GM10248 (cell line): ENCODE measurements around the gene PXYLP1.

Experiments used
- CTCF ChIA-PET: fragments of 300-600 bp; sonication (Branson Sonifier 250); formaldehyde crosslinking; extraction: SDS; loops from one replicate; lab custom pipeline; 2021; ENCODE audit warnings: antibody characterized with exemption; lab: Yijun Ruan, JAX
- POLR2A ChIA-PET: fragments of 350-650 bp; sonication (Branson Sonifier 250); formaldehyde crosslinking; extraction: SDS; loops from one replicate; lab custom pipeline; 2020; ENCODE audit warnings: antibody characterized with exemption; lab: Yijun Ruan, JAX
- DNase-seq: peaks from one replicate; pipeline ENCODE4 v3.0.0; 2012; ENCODE audit errors: extremely low spot score
- TF ChIP-seq, protein P1 (sequence below): IDR thresholded peaks from 2 replicates; pipeline ENCODE4 v1.5.1; 2012; ENCODE audit warnings: mild to moderate bottlenecking, low read depth; ENCODE audit errors: extremely low read depth, missing control alignments, control extremely low read depth

Gene PXYLP1

DNA sequence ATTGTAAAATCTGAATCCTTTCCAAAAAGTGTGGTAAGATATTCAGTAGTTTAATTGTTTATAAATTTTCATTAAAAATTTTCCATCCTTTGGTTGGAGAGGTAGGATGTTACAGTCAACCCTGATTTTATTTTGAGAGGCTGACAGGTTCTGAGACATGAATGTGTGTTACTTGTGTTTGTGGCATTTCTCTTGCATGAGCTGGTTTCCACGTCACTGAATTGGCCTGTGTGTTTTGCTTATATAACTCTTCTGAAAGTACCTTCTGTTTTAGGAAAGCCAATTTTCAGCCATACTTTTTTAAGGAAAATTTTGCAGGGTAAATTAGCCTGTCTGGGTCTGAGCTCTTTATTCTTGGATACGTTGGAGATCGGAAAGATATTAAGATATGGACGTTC lies 30.7 kb downstream of the PXYLP1 start:
- TF ChIP-seq, protein P1, sequence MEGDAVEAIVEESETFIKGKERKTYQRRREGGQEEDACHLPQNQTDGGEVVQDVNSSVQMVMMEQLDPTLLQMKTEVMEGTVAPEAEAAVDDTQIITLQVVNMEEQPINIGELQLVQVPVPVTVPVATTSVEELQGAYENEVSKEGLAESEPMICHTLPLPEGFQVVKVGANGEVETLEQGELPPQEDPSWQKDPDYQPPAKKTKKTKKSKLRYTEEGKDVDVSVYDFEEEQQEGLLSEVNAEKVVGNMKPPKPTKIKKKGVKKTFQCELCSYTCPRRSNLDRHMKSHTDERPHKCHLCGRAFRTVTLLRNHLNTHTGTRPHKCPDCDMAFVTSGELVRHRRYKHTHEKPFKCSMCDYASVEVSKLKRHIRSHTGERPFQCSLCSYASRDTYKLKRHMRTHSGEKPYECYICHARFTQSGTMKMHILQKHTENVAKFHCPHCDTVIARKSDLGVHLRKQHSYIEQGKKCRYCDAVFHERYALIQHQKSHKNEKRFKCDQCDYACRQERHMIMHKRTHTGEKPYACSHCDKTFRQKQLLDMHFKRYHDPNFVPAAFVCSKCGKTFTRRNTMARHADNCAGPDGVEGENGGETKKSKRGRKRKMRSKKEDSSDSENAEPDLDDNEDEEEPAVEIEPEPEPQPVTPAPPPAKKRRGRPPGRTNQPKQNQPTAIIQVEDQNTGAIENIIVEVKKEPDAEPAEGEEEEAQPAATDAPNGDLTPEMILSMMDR = no peak
- DNase-seq = no peak
- ChIA-PET CTCF (interaction anchor here (1.0 to 1.8 kb wide), 3 partner anchors 11 to 42 kb away, joined by 3 to 4 read pairs (median 4); no protein-coding TSS in a partner anchor), POLR2A (no interaction called here)

DNA sequence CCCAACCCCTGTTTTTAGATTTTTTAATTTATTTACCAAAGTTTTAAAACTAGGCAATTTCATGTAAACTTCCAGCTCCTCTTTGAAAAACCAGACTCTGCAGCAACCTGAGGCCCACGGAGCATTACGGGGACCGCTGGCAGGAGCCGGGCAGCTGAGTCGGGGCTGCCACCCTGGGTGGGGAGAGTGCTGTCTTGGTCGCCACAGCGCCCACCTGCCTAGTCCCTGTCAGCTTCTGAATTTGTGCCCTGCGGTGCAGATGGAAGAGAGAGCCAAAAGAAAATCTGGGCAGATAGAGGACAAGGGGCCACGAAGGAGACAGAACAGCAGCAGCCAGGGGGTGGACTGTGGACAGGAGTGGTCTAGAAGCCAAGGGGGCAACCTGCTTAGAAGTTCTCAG lies 34.6 kb downstream of the PXYLP1 start:
- TF ChIP-seq, protein P1 = no peak
- DNase-seq = no peak
- POLR2A ChIA-PET = interaction anchor here (0.6 kb wide), 1 partner anchor 835 kb away, joined by 4 read pairs; no protein-coding TSS in a partner anchor
- CTCF ChIA-PET = interaction anchor here (1.4 to 4.2 kb wide), 4 partner anchors 13 to 40 kb away, joined by 3 to 19 read pairs (median 4); partner anchors contain the start of gene PXYLP1

DNA sequence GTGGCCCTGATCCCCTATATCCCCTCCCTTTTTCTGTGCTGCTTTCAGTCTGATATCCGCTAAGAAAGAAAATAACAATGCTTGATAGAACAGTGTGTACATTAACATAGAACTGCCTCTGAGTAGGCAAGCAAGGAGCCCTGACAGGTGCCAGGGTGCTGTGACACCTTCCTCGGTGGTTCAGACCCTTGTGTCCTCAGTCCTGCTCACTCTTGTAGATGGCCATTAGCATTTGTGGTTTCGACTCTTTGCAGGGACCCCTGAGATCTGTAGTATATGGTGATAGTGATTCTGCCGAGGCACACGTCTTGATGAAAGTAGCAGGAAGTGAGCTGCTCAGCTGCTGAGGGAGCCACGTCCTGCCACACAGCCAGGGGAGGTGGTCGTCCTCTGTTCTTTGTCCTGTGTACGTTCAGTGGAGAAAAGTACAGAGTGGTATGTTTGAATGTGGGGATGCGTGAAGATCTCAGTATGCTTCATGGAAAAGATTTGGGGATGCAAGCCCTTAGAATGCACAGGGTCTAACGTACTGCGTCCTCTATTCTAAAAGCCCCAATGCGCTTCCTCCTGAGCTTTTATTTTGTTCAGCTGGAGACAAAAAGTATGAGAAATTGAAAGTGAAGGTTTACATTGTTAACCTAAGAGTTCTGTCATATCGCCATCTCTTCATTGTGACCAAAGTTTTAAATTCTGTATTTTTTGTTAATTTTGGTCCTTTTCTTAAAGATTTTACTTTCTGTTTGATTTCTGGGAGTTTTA lies 35.4 kb downstream of the PXYLP1 start:
- DNase-seq = peak; percentile 47

DNA sequence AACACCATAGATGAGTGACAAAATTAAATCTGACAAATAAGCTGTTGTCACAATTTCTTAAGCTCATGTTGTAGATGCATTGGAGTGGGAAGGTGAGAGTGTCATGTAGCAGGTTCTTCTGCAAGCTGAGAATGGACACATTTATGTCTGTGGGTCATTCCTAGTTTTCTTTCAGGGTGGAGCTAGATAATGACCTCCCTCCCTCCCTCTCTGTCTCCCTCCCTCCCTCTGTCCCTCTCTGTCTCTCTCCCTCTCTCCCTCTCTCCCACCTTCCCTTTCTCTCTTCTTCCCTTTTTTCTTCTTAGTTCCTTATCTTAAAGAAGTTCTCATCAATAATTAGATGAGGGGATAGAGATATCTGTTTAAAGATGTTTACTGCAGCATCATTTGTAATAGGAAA lies 36.0 kb downstream of the PXYLP1 start:
- ChIA-PET CTCF (interaction anchor here (0.9 to 4.2 kb wide), 8 partner anchors 9 to 187 kb away, joined by 3 to 19 read pairs (median 4); partner anchors contain the start of gene PXYLP1), POLR2A (no interaction called here)
- no peak for DNase-seq
- TF ChIP-seq, protein P1 = no peak

More for the DNA sequence above, 35.4 kb downstream of the PXYLP1 start:
- TF ChIP-seq, protein P1 = no peak
- CTCF ChIA-PET = interaction anchor here (0.9 to 4.2 kb wide), 9 partner anchors 9 to 188 kb away, joined by 3 to 19 read pairs (median 4); partner anchors contain the start of gene PXYLP1
- POLR2A ChIA-PET = no interaction called here

DNA sequence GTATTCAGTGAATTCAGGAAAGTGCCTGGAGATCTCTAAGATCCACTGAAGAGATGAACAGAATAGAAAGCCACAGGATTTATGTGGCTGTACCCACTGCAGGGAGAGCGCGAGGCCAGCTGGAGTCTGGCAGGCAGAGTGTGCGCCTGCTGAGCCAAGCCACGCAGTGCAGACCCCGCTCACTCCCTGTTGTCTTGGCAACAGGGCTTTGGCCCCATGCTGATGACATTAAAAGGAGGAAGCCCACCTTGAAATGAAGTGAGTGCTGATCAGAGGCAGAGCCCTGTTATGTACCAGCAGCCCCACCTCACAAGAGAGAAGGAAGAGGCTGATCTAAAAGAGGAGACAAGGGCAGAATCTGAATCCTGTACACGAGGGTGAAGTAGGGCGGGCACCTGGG lies 36.7 kb downstream of the PXYLP1 start:
- TF ChIP-seq, protein P1 = no peak
- POLR2A ChIA-PET = no interaction called here
- no peak for DNase-seq
- CTCF ChIA-PET = interaction anchor here (1.0 to 4.2 kb wide), 4 partner anchors 10 to 186 kb away, joined by 3 to 19 read pairs (median 4); partner anchors contain the start of gene PXYLP1

DNA sequence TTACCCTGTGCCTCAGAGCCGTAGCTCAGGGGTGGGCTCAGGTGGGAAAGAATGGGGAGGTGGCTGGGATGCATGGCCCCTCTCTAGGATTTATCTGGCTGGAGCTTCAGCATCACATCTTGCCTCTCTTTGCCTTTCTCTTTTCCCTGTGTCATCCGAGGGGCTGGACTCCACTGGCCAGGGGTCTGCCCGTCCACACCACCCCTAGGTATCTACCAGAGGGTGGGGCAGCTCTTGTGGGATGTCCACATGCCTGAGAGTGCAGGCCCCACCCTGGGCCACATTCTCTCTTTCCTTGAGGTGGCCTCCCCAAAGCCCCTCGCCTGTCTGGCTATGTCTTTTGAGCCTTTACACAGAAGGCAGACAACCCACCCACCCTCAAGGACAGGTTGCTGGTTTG lies 37.2 kb downstream of the PXYLP1 start:
- DNase-seq = no peak
- POLR2A ChIA-PET = no interaction called here
- TF ChIP-seq, protein P1 = no peak
- CTCF ChIA-PET = interaction anchor here (1.0 kb wide), 1 partner anchor 10 kb away, joined by 3 read pairs; no protein-coding TSS in a partner anchor
